ENCODE results near the gene HHATL. TPM values are rescaled to one million over a fixed set of nuclear protein-coding genes. Genes with fewer than 3 reads are reported as not detected.

Gene HHATL
- total RNA-seq, 1 donor from 2014 or later = not detected

- peaks cover 2% of the 10 kb centered on the region for H3K4me1 Mint-ChIP-seq (ENCODE audit: unreplicated experiment)
- H3K36me3 Mint-ChIP-seq (ENCODE audit: unreplicated experiment) = no peaks in the 10 kb centered on the region
- no peak for DNase-seq (ENCODE audit: extremely low spot score, unreplicated experiment)
- no peak for TF ChIP-seq CTCF (IDR thresholded peaks at IDR 0.05)
- peaks cover 36% of the 10 kb centered on the region for H3K27me3 Mint-ChIP-seq (ENCODE audit: unreplicated experiment)
- H3K4me3 Mint-ChIP-seq (ENCODE audit: unreplicated experiment) = no peak overlapping the region
- no peaks in the 10 kb centered on the region for H3K9me3 Mint-ChIP-seq (ENCODE audit: unreplicated experiment)
- no peak overlapping the region for H3K27ac Mint-ChIP-seq (ENCODE audit: unreplicated experiment)
Observed at GRCh38 chr3:42675909-42676308, 26.7 kb downstream of the HHATL start.

- H3K27ac Mint-ChIP-seq (ENCODE audit: unreplicated experiment) = no peak overlapping the region
- H3K27me3 Mint-ChIP-seq (ENCODE audit: unreplicated experiment) = peaks cover 26% of the 10 kb centered on the region
- H3K9me3 Mint-ChIP-seq (ENCODE audit: unreplicated experiment) = peaks cover 3% of the 10 kb centered on the region
- no peak for DNase-seq (ENCODE audit: extremely low spot score, unreplicated experiment)
- no peak overlapping the region for H3K4me3 Mint-ChIP-seq (ENCODE audit: unreplicated experiment)
- peaks cover 2% of the 10 kb centered on the region for H3K4me1 Mint-ChIP-seq (ENCODE audit: unreplicated experiment)
- no peaks in the 10 kb centered on the region for H3K36me3 Mint-ChIP-seq (ENCODE audit: unreplicated experiment)
- no peak for TF ChIP-seq CTCF (IDR thresholded peaks at IDR 0.05)
Observed at GRCh38 chr3:42674146-42674545, 28.5 kb downstream of the HHATL start.

GRCh38 chr3:42673082-42673481 is 29.5 kb downstream of the HHATL start:
- DNase-seq (ENCODE audit: extremely low spot score, unreplicated experiment) = no peak
- TF ChIP-seq CTCF (IDR thresholded peaks at IDR 0.05) = no peak
- peaks cover 17% of the 10 kb centered on the region for H3K27me3 Mint-ChIP-seq (ENCODE audit: unreplicated experiment)
- H3K36me3 Mint-ChIP-seq (ENCODE audit: unreplicated experiment) = no peaks in the 10 kb centered on the region
- no peak overlapping the region for H3K4me3 Mint-ChIP-seq (ENCODE audit: unreplicated experiment)
- peaks cover 3% of the 10 kb centered on the region for H3K9me3 Mint-ChIP-seq (ENCODE audit: unreplicated experiment)
- H3K4me1 Mint-ChIP-seq (ENCODE audit: unreplicated experiment) = peaks cover 2% of the 10 kb centered on the region
- H3K27ac Mint-ChIP-seq (ENCODE audit: unreplicated experiment) = no peak overlapping the region

GRCh38 chr3:42672515-42672914 is 30.1 kb downstream of the HHATL start:
- H3K27me3 Mint-ChIP-seq (ENCODE audit: unreplicated experiment) = peaks cover 17% of the 10 kb centered on the region
- peaks cover 3% of the 10 kb centered on the region for H3K9me3 Mint-ChIP-seq (ENCODE audit: unreplicated experiment)
- no peak for TF ChIP-seq CTCF (IDR thresholded peaks at IDR 0.05)
- no peak overlapping the region for H3K27ac Mint-ChIP-seq (ENCODE audit: unreplicated experiment)
- no peak for DNase-seq (ENCODE audit: extremely low spot score, unreplicated experiment)
- H3K36me3 Mint-ChIP-seq (ENCODE audit: unreplicated experiment) = no peaks in the 10 kb centered on the region
- peaks cover 2% of the 10 kb centered on the region for H3K4me1 Mint-ChIP-seq (ENCODE audit: unreplicated experiment)
- H3K4me3 Mint-ChIP-seq (ENCODE audit: unreplicated experiment) = no peak overlapping the region

GRCh38 chr3:42670670-42671069 is 31.9 kb downstream of the HHATL start:
- Mint-ChIP-seq H3K36me3 (ENCODE audit: unreplicated experiment) (no peaks in the 10 kb centered on the region), H3K4me1 (ENCODE audit: unreplicated experiment) (peaks cover 2% of the 10 kb centered on the region), H3K27me3 (ENCODE audit: unreplicated experiment) (peaks cover 7% of the 10 kb centered on the region), H3K9me3 (ENCODE audit: unreplicated experiment) (peaks cover 3% of the 10 kb centered on the region), H3K27ac (ENCODE audit: unreplicated experiment) (no peak overlapping the region), H3K4me3 (ENCODE audit: unreplicated experiment) (no peak overlapping the region)
- DNase-seq (ENCODE audit: extremely low spot score, unreplicated experiment) = no peak
- TF ChIP-seq CTCF (IDR thresholded peaks at IDR 0.05) = no peak

Measured in osteocyte (in vitro differentiated cells).